Hematopoietic multipotent progenitor cell treated with erythropoietin and hydrocortisone succinate and interleukin-3 and kit ligand, for 6 days (in vitro differentiated cells): ENCODE measurements around the gene RAD51B.

Experiments used
- DNase-seq: peaks from one replicate; pipeline ENCODE4 v3.0.0-alpha.2; 2015

Gene RAD51B

DNA sequence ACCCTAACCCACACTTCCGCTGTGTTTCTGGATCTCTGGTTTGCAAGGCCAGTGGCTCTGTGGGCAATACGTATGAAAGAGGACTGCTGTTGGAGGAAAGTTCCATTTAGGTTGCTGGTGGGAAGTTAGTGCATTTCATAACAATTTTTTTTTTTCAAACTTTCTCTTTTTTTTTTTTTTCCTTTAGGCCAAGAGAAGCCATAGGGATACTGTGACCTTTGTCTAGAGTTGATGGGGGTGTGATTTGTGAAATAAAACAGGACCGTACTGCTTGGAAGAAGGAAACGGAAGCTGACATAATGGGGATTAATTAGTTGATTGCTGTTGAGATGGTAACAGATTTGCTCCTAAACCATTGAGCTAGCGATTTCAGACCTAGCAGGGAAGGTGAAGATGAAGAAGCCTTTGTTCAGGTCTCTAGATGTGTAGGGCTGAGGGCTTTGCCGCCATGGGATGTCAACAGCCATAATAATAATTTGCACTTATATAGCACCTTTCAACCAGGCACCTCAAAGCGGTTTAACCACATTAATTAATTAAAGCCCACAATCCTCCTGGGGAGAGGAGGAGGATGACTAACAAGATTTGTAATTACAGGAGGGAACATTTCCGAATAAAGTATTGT lies 658.0 kb downstream of the RAD51B start:
- DNase-seq: no peak

DNA sequence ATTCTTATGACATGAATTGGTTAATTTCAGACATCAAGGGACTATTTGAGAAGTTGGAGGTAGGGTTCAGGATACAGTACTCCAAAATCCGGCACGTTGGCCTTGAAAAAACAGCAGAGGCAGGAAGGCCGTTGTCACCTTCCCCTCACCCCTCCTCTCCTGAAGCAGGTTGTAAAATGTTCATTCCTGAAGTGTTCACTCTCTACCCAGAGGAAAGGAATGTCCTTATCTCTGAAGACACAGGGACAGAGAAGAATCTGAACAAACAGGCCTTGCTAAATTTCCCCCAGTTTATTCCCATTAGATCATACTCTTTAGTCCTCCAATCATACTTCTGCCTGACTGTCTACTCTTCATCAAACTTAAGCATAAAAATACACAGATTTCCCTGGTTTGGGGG lies 659.7 kb downstream of the RAD51B start:
- no peak for DNase-seq

DNA sequence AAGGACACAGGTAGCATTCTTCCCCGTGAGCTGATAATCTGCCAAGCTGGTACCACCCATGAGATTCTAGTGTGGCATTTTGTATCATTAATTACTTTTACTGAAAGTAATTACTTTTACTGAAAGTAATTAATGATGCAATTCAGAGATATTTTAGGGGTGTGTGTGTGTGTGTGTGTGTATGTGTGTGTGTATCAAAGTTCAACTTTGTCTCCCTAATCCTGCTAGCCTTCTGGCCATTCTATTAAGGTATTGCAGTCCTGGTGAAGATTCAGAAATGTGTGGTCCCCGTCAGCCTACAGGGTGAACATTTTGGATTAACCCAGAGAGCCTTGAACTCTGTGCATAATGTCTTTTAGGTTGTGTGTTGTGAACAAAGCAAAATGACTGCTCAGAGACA lies 662.4 kb downstream of the RAD51B start:
- DNase-seq: no peak

- no peak for DNase-seq
Observed at GRCh38 chr14:68482772-68483395, 663.3 kb downstream of the RAD51B start.

DNA sequence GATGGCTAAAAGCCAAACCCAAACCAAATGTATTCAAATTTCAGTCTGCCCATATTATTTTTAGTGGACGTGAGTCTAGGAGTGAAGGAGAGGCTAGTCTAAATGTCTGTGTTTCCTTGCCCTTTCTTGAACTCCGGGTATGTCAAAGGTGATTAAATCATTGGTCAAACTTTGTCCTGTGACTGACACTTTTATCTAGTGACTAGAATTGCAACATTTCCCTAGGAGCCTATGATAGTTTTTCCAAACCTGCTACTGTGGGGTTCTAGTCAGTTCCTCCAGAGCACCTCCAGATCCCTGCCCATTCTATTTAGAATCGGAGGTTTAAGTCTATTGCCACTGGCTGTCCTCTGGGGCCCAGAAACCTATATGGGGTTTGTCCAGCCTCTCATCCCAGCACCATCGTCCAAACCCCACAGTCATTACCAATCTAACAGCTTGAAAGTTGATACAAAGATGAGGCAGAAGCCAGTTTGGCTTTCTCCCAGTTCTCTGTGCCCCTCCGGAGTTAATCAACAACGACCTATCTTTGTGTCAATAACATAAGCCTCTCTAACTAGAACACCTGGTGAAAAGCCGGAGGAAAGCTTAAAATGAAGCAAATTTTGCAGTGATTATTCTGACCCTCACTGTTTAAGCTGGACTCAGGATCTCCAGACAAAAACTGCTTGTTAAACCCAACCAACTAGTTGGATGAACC lies 666.6 kb downstream of the RAD51B start:
- no peak for DNase-seq

GRCh38 chr14:68486809-68487208 lies 667.2 kb downstream of the RAD51B start:
- no peak for DNase-seq

DNA sequence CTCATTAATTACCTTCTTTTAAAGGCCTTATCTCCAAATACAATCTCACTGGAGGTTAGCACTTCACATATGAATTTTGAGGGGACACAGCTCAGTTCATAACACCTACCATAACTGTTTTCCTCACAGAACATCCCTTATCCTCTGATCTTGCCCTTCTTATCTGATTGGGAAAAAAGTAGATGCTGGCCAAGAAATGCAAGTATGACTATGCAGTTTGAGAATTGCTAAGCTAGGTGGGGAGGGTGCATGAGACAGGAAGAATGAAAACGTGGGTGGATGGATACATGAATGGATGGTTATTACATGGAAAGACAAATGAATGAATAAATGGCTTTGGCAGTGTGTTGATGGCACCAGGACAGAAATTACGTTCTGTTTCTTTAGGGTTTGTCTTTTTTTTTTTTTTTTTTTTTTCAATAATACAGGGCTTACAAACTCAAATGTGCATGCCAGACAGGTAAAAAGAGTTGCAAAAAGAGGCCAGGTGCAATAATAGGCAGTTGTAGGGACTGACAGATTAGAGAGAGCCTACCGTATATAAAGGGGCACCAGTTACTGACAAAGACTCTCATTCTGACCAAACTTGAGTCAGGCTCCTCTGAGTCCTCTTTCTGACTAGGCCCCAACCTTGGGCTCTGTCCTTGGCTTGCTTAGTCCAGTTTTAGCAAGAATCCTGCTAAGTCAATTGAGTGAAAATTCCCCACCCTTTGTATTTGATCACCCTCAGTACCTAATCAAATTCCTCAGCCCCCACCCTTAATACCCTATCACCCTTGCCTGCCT lies 668.4 kb downstream of the RAD51B start:
- no peak for DNase-seq

GRCh38 chr14:68491793-68492192 lies 672.2 kb downstream of the RAD51B start:
- no peak for DNase-seq

DNA sequence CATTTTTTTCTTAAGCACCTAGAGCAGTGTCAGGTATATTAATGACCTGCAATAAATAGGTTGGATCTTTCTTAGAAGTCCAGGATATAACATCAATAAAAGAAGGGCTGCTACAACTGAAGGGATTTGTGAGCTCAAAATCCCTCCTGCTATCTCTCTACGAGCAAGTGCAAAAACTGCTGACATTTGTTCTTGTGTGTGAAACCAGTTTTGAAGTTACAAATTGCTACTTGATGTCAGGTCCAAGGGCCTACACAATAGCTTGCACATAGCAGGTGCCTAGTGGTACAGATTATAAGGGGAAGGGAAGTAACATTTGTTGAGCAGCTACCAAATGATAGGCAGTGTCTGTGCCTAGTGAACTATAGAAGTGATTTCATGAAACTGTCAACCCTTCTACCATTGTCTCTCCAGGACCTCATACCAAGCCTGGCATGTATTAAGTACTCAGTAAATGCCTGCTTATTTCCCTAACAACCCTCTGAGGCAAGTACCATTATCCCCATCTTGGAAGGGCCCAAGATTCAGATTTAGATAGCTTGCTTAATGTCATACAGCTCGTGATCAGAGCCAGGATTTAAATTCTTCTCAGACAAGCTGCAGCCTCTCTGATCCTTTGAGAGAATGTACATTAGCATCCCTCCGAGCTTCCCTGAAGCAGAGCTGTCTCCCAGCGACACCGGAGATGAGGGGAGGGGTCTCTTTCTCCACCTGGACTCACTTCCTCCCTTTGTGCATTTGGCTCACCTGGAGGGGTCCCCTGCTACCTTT lies 673.0 kb downstream of the RAD51B start:
- no peak for DNase-seq

DNA sequence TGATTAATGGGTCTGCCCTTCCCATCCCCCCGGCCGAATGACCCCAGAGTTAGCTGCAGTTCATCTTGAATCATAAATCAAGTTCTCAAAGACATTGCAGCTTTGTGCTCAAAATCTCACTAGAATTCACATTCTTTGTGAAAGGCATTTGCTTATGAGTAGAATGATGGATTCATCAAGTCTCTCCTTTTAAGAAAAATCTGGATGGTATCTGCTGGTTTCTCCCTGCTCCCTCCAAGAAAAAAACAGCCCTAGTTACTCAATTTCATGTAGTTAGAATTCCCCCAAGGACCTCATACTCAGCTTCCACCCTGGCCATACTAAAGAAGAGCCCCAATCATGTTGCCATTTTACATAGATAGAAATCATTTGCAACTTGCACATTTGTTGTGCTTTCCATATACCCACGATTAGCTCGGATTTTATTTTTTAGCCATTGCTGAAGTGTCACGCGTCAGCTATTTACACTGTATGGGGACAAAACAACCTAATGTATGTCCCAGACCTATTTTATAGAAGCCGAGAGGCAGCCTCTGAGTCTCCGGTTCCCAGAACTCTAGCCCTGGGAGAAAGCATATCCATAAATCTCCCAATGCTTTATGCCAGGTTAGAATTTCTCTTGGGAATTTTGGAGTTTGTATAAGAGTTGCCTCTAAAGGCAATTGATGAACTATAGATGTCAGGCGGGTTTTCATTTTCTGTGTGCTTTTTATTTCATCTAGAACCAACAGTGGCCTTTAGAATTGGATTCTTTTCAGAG lies 673.8 kb downstream of the RAD51B start:
- DNase-seq: no peak

- DNase-seq: no peak
Observed at GRCh38 chr14:68495101-68496039, 675.8 kb downstream of the RAD51B start.

GRCh38 chr14:68497011-68497410 lies 677.4 kb downstream of the RAD51B start:
- DNase-seq: no peak

- DNase-seq: no peak
Observed at GRCh38 chr14:68499451-68499850, 679.9 kb downstream of the RAD51B start.

GRCh38 chr14:68501171-68501570 lies 681.6 kb downstream of the RAD51B start:
- DNase-seq: no peak

DNA sequence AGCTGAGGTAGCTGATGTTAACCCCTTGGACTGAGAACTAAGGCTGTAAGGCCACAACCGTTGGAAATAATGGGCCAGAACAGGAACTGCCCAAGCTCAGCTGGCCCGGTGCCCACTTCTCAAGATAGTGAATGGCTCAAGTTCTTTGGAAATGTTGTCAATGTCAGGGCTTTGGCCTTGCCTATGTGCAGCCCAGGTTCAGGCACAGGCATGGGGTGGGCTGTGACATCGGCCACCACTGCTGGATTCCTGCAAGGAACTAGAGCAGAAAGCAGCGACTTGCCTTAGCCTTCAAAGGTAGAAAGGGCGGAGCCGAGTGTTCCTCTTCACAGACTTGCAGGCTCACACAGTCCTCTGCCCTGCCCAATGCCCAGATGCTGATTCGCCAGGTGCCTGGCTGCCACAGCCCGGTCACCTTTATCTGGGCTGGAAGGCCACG lies 682.1 kb downstream of the RAD51B start:
- DNase-seq: peak; percentile 24

- DNase-seq: no peak
Observed at GRCh38 chr14:68502230-68502629, 682.7 kb downstream of the RAD51B start.

DNA sequence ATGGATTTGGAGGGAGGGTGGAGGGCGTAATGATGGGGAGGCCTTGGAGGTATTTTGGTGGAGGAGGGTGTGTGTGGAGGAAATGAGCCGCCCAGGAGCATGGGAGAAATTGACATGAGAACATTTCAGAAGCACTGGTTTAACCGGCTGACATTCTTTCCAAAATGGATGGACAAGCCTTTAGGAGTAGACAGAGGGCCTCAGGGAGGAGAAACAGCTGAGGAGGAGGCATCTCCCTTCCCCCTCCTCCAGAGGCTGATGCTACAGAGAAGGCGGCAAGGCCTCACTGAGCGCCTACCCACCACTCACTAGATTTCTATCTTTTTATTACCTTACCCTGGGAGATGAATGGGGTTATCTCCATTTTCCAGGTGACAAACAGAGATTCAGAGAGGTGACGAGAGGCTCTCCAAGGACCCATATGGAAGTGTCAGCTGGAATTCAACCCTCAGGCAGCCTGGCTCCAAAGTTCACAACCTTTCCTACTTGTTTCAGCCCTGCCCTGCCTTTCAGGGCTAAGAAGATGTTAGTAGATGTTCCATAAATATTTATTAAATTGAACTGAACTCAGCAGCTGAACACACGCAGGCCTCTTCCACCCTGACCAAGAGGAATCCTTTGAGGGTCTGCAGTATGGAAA lies 683.7 kb downstream of the RAD51B start:
- no peak for DNase-seq

DNA sequence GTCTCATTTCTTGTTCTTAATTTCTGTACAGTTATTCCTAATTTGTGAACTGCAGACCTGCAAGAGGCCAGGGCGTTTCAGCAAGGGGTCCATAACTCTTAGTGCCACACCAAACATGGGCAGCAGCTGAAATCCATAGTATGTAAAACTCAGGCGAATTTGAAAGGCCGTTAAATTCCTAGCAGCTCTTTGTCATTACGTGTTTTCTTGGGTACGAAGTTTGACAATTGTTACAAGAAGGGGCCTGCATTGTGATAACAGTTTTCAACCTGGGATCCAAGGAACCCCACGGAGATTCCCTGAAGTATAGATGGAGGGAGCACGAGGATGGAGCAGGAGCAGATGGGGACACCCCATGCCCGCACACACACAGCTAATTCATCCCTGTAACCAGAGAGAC lies 685.3 kb downstream of the RAD51B start:
- DNase-seq: no peak

GRCh38 chr14:68506021-68506644 lies 686.6 kb downstream of the RAD51B start:
- no peak for DNase-seq
